ENCODE results near the gene TMEM175. TPM values are rescaled to one million over a fixed set of nuclear protein-coding genes. Genes with fewer than 3 reads are reported as not detected.

The TMEM175 gene
- total RNA-seq, 1 experiment from 2014 or later = 18.8 TPM

DNA sequence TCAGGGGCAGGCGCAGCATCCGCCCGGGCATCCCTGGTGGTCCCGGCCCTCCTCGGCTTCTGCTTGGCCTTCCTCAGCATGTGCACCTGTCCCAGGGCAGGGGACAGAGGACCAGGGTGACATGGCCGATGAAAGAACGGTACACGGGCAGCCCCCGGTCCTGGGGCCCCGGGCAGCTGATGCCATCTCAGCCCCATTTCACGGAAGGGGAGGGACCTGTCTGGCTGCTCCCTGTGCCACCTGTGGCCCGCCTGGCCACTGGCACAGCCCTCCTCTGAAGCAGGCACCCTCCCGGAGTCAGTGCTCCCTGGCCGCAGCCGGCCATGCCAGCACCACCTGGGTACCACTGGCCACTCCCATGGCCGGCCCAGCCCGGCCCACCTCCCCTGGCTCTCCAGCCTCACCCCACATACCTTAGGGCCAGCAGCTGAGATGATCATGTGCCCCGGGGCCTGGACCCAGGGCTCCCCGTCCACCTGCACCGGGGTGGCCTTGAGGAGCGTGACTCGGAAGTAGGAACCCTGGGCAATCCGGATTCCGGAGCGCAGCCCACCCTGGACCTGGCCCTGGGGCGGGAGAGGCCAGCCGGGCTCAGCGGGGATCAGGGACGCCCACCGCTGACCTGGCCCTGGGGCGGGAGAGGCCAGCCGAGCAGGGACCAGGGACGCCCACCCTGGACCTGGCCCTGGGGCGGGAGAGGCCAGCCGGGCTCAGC lies 28.5 kb downstream of the TMEM175 start:
- Mint-ChIP-seq H3K27me3 (ENCODE audit: unreplicated experiment) (no peaks in the 10 kb centered on the region), H3K27ac (ENCODE audit: unreplicated experiment) (no peak overlapping the region), H3K4me3 (ENCODE audit: low read depth, unreplicated experiment) (no peak overlapping the region), H3K4me1 (ENCODE audit: low read depth, unreplicated experiment) (no peaks in the 10 kb centered on the region), H3K9me3 (ENCODE audit: low read depth, unreplicated experiment) (no peaks in the 10 kb centered on the region), H3K36me3 (ENCODE audit: insufficient read depth, unreplicated experiment) (peaks cover 17% of the 10 kb centered on the region)
- TF ChIP-seq, protein P1, sequence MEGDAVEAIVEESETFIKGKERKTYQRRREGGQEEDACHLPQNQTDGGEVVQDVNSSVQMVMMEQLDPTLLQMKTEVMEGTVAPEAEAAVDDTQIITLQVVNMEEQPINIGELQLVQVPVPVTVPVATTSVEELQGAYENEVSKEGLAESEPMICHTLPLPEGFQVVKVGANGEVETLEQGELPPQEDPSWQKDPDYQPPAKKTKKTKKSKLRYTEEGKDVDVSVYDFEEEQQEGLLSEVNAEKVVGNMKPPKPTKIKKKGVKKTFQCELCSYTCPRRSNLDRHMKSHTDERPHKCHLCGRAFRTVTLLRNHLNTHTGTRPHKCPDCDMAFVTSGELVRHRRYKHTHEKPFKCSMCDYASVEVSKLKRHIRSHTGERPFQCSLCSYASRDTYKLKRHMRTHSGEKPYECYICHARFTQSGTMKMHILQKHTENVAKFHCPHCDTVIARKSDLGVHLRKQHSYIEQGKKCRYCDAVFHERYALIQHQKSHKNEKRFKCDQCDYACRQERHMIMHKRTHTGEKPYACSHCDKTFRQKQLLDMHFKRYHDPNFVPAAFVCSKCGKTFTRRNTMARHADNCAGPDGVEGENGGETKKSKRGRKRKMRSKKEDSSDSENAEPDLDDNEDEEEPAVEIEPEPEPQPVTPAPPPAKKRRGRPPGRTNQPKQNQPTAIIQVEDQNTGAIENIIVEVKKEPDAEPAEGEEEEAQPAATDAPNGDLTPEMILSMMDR (IDR thresholded peaks at IDR 0.05; ENCODE audit: unreplicated experiment) = no peak
- CTCF ChIA-PET = no interaction called here
- no TSS peak for BruUV-seq (replicated peaks)
- intact Hi-C loops (cut with micrococcal nuclease; ENCODE audit: unreplicated experiment) = no loop called here
- DNase-seq = no peak

GRCh38 chr4:961351-962230 lies 29.3 kb downstream of the TMEM175 start:
- H3K4me1 Mint-ChIP-seq (ENCODE audit: low read depth, unreplicated experiment) = no peaks in the 10 kb centered on the region
- intact Hi-C loops (cut with micrococcal nuclease; ENCODE audit: unreplicated experiment) = no loop called here
- CTCF ChIA-PET = no interaction called here
- no peak overlapping the region for H3K27ac Mint-ChIP-seq (ENCODE audit: unreplicated experiment)
- no TSS peak for BruUV-seq (replicated peaks)
- peaks cover 17% of the 10 kb centered on the region for H3K36me3 Mint-ChIP-seq (ENCODE audit: insufficient read depth, unreplicated experiment)
- DNase-seq = no peak
- H3K4me3 Mint-ChIP-seq (ENCODE audit: low read depth, unreplicated experiment) = no peak overlapping the region
- H3K9me3 Mint-ChIP-seq (ENCODE audit: low read depth, unreplicated experiment) = no peaks in the 10 kb centered on the region
- H3K27me3 Mint-ChIP-seq (ENCODE audit: unreplicated experiment) = no peaks in the 10 kb centered on the region
- TF ChIP-seq, protein P1 (IDR thresholded peaks at IDR 0.05; ENCODE audit: unreplicated experiment) = no peak

- intact Hi-C loops (cut with micrococcal nuclease; ENCODE audit: unreplicated experiment) = no loop called here
- no peaks in the 10 kb centered on the region for H3K27me3 Mint-ChIP-seq (ENCODE audit: unreplicated experiment)
- CTCF ChIA-PET = no interaction called here
- TF ChIP-seq, protein P1 (IDR thresholded peaks at IDR 0.05; ENCODE audit: unreplicated experiment) = no peak
- no peaks in the 10 kb centered on the region for H3K4me1 Mint-ChIP-seq (ENCODE audit: low read depth, unreplicated experiment)
- no peak for DNase-seq
- H3K36me3 Mint-ChIP-seq (ENCODE audit: insufficient read depth, unreplicated experiment) = peaks cover 17% of the 10 kb centered on the region
- no peak overlapping the region for H3K27ac Mint-ChIP-seq (ENCODE audit: unreplicated experiment)
- no TSS peak for BruUV-seq (replicated peaks)
- no peak overlapping the region for H3K4me3 Mint-ChIP-seq (ENCODE audit: low read depth, unreplicated experiment)
- no peaks in the 10 kb centered on the region for H3K9me3 Mint-ChIP-seq (ENCODE audit: low read depth, unreplicated experiment)
Observed at GRCh38 chr4:962231-963208, 30.3 kb downstream of the TMEM175 start.

Data from Calu3 (cell line).